NCI-H2081 treated with DMSO at 0.1 percent for 48 hours (cell line): ENCODE data around the gene EIF2S1.
A peak's percentile ranks its signal among the peaks of the same experiment; 100 is the strongest.
"Not testable (repeated sequence)": the region's sequence is repeated elsewhere in the genome, so short reads cannot be mapped to it uniquely, and the experiment has no call there.

Experiments used
- DNase-seq: peaks from one replicate; lab custom pipeline; 2025; lab: John Stamatoyannopoulos, UW

EIF2S1 gene

GRCh38 chr14:67359775-67360469 is at the start of gene EIF2S1, which contains the start of gene ATP6V1D:
Gene EIF2S1 (plus strand): TSS chr14:67360328. CDS start chr14:67364768, 4,440 bp downstream.
Gene ATP6V1D (minus strand): TSS chr14:67359804. CDS start chr14:67359698, 106 bp downstream.
- DNase-seq: peak; percentile 97

- no peak for DNase-seq
Observed at GRCh38 chr14:67311868-67312267, 48.3 kb upstream of the EIF2S1 start.

- DNase-seq: no peak
Observed at GRCh38 chr14:67313153-67313552, 47.0 kb upstream of the EIF2S1 start.

- DNase-seq: no peak
Observed at GRCh38 chr14:67317822-67318221, 42.3 kb upstream of the EIF2S1 start.

- DNase-seq: no peak
Observed at GRCh38 chr14:67319142-67319541, 41.0 kb upstream of the EIF2S1 start.

GRCh38 chr14:67329666-67330065 is 30.5 kb upstream of the EIF2S1 start:
- not testable (repeated sequence) for DNase-seq

GRCh38 chr14:67331368-67332125 is 28.6 kb upstream of the EIF2S1 start:
- no peak for DNase-seq

GRCh38 chr14:67332468-67332867 is 27.7 kb upstream of the EIF2S1 start:
- DNase-seq: no peak

GRCh38 chr14:67335781-67336180 is 24.3 kb upstream of the EIF2S1 start:
- no peak for DNase-seq

GRCh38 chr14:67341231-67341630 is 18.9 kb upstream of the EIF2S1 start:
- not testable (repeated sequence) for DNase-seq

GRCh38 chr14:67343601-67344230 is 16.4 kb upstream of the EIF2S1 start:
- no peak for DNase-seq

- no peak for DNase-seq
Observed at GRCh38 chr14:67345583-67345982, 14.5 kb upstream of the EIF2S1 start.

GRCh38 chr14:67352055-67352454 is 8.1 kb upstream of the EIF2S1 start:
- no peak for DNase-seq

GRCh38 chr14:67357186-67357968 is 2.8 kb upstream of the EIF2S1 start:
- no peak for DNase-seq

GRCh38 chr14:67357969-67358354 is 2.2 kb upstream of the EIF2S1 start:
- DNase-seq: no peak

- DNase-seq: no peak
Observed at GRCh38 chr14:67358924-67359774, 979 bp upstream of the EIF2S1 start.

- DNase-seq: no peak
Observed at GRCh38 chr14:67360470-67361206, 510 bp downstream of the EIF2S1 start.

GRCh38 chr14:67365476-67365875 is 5.3 kb downstream of the EIF2S1 start:
- DNase-seq: no peak

- DNase-seq: no peak
Observed at GRCh38 chr14:67370830-67371229, 10.7 kb downstream of the EIF2S1 start.
